GM18858 (cell line): ENCODE measurements around the gene TMEM92.

Experiments
- ATAC-seq: cut with Tn5 transposase; IDR thresholded peaks from one replicate; pipeline ENCODE4 v1.9.1; 2021; ENCODE audit not compliant: unreplicated experiment

Gene TMEM92

DNA sequence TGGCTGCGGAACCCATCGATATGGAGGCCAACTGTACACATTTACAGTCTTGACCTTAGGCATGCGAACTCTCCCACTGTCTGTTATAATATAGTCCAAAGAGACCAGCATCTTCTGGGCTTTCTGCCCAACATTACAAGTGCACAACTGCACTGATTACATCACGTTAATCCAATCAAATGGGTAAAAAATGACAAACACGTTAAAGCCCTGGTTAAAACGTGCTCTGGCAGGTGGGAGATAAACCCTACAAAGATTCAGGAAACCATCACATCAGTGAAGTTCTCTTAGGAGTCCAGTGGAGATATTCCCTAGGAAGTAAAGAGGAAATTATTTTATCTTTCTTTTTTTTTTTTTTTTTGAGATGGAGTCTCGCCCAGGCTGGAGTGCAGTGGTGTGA, 48.0 kb downstream of the TMEM92 start:
- no peak for ATAC-seq

DNA sequence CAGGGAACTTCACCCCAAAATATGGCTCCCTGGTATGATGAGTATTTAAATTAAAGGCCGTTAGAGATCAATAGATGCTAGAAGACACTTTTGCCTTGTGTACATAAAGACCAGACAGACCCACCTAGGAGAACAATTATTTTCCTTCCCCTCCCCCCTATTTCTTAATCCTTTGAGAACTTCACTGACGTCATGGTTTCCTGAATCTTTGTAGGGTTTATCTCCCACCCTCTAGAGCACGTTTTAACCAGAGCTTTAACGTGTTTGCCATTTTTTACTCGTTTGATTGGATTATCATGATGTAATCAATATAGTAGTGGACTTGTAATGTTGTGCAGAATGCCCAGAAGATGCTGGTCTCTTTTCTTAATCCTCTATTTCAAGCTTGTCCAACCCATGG, 48.8 kb downstream of the TMEM92 start:
- ATAC-seq, result no peak

DNA sequence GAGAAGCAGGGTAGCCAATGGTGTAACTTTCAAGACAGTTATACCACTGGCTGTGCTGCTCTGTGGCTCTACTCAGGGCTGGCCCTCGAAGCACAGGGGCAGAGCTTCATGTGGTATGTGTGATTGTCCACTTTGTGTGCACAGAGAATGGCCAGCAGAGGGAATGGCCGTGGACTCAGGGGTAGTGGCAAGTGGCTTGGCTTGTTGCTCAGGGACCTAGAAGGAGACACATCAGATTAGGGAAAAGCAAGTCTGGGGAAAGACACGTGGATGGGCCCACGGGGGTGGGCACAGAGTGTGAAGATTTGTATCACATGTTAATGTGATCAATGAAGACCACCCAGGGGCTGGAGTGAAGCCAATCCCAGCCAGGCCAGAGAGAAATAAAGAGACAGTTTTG, 51.6 kb downstream of the TMEM92 start:
- ATAC-seq, result no peak

DNA sequence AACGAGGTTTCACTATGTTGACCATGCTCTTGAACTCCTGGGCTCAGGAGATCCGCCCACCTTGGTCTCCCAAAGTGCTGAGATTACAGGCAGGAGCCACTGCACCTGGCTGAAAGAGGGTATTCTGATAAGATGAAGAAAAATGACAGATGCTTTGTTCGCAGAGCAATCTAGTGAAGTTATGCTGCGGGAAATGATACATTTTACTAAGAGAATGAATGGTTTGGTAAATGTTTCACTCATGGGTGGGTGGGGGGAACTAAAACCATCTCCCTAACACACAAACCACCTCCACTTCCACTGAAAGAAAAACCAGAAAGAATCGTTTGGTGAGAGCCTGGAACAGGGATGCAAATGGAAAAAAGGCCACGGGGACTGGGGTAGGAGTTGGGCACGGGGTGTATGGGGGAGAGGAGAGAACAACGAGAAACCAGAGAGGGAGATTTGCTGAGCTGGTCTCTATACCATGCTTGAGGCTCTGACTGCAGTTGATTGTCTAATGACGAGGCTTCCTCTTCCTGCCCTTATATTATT, 52.6 kb downstream of the TMEM92 start:
- ATAC-seq, result no peak

DNA sequence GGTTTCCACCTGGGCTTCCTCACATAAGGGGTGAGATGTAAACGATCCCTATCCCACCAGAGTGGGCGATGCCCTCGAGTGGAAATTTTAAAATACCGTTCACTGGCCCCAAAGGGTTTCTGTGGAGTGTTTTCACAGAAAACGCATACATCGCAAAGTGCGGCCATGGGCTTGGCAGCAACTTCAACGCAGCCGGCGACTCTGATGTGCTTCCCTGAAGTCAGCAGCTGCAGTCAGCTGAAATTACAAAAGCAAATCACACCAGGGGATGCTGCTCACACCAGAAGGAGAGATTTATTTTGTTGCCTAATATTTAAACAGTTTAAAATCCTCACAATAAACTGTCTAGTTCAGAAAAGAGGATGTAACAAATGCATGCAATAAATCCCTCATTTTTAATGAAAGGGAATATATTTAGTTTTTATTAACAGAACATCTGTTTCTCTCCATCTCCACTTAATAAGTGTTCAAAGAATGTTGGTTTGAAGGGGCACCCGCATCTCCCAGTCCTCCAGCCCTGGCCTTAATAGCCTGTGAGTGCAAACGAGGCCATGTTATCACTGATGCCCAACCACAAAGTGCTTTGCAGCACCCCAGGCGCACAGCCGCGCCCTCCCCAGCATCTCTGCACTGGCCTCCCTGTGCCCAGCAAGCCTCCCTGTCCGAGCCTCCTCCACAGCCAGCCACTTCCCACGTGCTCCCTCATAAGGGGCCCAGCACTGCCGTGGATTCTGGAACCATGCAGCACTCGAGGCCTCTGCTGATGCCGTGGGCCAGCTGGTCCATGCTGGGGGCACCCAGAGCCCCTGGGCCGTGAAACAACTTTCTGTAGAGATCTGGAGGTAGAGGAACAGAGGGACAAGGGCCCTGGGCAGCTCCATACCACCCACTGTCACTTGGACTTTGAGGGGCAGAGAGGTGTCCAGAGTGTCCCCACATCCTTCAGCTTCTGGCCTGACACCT, 54.4 kb downstream of the TMEM92 start:
- ATAC-seq, result no peak

DNA sequence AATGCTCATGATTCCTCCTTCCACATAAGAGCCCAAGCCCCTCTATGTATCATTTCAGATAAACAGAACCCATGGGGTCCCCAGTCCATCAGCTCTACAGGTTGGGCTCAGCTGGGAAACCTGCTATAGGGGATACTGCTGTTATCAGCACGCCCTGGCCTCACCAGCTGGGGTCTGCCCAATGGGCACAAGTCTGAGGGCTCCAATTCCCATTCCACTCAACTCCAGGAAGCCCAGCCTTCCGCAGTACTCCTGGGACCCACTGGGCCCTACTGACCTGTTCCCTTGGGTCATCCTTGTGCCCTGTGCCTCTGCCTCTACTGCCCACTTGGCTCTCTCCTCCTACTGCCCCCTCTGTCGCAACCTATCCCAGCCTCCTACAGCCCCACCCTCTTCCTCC, 55.5 kb downstream of the TMEM92 start:
- no peak for ATAC-seq

DNA sequence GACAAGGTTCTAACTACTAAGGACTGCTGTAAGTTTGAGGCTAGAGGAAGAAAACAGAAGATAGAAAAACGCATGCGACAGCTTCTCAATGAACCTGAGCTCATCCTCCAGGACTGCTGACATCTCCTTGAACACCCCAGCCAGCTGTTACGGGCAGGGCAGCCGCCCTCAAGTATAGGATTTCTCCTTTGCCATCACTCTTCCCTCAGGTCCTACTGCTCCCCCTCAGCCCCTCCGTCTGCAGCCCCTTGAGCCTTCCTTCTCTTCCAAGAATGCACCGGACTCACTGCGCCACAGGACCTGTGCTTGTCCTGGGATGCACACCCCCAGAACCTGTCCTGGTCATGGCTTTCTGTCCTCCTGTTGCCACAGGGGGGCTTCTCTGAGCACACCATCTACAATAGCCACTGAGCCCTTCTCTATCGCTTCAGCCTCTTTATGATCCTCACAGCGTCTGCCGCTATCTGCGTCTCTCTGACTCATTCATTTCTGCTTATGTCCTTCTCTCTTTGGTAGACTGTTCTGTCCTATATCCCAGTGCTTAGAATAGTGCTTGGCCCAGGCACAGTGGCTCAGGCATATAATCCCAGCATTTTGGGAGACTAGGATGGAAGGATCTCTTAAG, 56.0 kb downstream of the TMEM92 start:
- no peak for ATAC-seq
